Calu3 (cell line): ENCODE results near the gene AFF2. TPM values are rescaled to one million over a fixed set of nuclear protein-coding genes. Genes with fewer than 3 reads are reported as not detected.
A peak's percentile ranks its signal among the peaks of the same experiment; 100 is the strongest.

Experiments
- Bru-seq: library from RNA; stranded (reverse); fragments of 400-500 nt; gene quantifications from one replicate; lab custom pipeline; 2021; lab: Mats Ljungman, UMichigan
- BruChase-seq, 2 experiments: library from RNA; stranded (reverse); fragments of 400-500 nt; gene quantifications; one replicate each; lab custom pipeline; 2021; lab: Mats Ljungman, UMichigan
- BruUV-seq: library from RNA; stranded (reverse); fragments of 400-500 nt; replicated peaks from 2 replicates; lab custom pipeline; 2021; lab: Mats Ljungman, UMichigan
- CTCF ChIA-PET: fragments of 300-600 bp; sonication (Branson Sonifier 250); formaldehyde crosslinking; loops from one replicate; lab custom pipeline; 2022; ENCODE audit warnings: antibody characterized with exemption; lab: Charles Lee
- DNase-seq: peaks from one replicate; pipeline ENCODE4 v3.0.0; 2022
- H3K27ac Mint-ChIP-seq: one replicate; pipeline ENCODE4 v1.8.0; 2022; ENCODE audit warnings: mixed read lengths; ENCODE audit not compliant: unreplicated experiment
- H3K27me3 Mint-ChIP-seq: one replicate; pipeline ENCODE4 v1.8.0; 2022; ENCODE audit warnings: mixed read lengths; ENCODE audit not compliant: unreplicated experiment
- H3K36me3 Mint-ChIP-seq: one replicate; pipeline ENCODE4 v1.8.0; 2022; ENCODE audit warnings: mild to moderate bottlenecking, moderate library complexity, mixed read lengths; ENCODE audit not compliant: insufficient read depth, unreplicated experiment
- H3K4me1 Mint-ChIP-seq: one replicate; pipeline ENCODE4 v1.8.0; 2022; ENCODE audit warnings: mild to moderate bottlenecking, low read depth, mixed read lengths; ENCODE audit not compliant: unreplicated experiment
- H3K4me3 Mint-ChIP-seq: one replicate; pipeline ENCODE4 v1.8.0; 2022; ENCODE audit warnings: mild to moderate bottlenecking, low read depth, moderate library complexity, mixed read lengths; ENCODE audit not compliant: unreplicated experiment
- H3K9me3 Mint-ChIP-seq: one replicate; pipeline ENCODE4 v1.8.0; 2022; ENCODE audit warnings: low read depth, mixed read lengths; ENCODE audit not compliant: unreplicated experiment
- CTCF ChIP-seq: fragments of 200-600 bp; IDR thresholded peaks from one replicate; pipeline ENCODE4 v1.8.0; 2022; ENCODE audit warnings: antibody characterized with exemption; ENCODE audit not compliant: unreplicated experiment
- intact Hi-C: fragments of 100-400 bp; cut with micrococcal nuclease; formaldehyde crosslinking; loops from one replicate; pipeline ENCODE4 v1.10.0; 2022; ENCODE audit not compliant: unreplicated experiment
- long read RNA-seq: library from polyadenylated mRNA; stranded (forward); transcript quantifications from one replicate; pipeline ENCODE4 v2.0.0, GENCODE V29; 2022
- total RNA-seq: library from RNA; stranded (reverse); gene quantifications from 2 replicates; pipeline ENCODE4 v1.2.3, GENCODE V29; 2022

Gene AFF2
- total RNA-seq = 0.17 and 0.27 TPM in 2 replicates
- Bru-seq, nascent RNA = percentile 9 among the genes with signal in this experiment
- percentile 8 among the genes with signal in this experiment for BruChase-seq, experiment 1, labeled RNA remaining after a 6-hour chase
- BruChase-seq, experiment 2, labeled RNA remaining after a 2-hour chase = percentile 6 among the genes with signal in this experiment
- long read RNA-seq = 0 reads

GRCh38 chrX:148500423-148501385 lies at the start of gene AFF2:
TSS of gene AFF2 (plus strand) at chrX:148500617. CDS start at chrX:148501098, 481 bp downstream.
- no peaks in the 10 kb centered on the region for H3K9me3 Mint-ChIP-seq
- no peaks in the 10 kb centered on the region for H3K4me1 Mint-ChIP-seq
- CTCF ChIA-PET = interaction anchor here (0.7 kb wide), 1 partner anchor 176 kb away, joined by 3 read pairs; no protein-coding TSS in a partner anchor
- intact Hi-C loops = no loop called here
- peak; percentile 18 for DNase-seq
- peak within 1 kb of the TSS; percentile 62 for H3K4me3 Mint-ChIP-seq
- no peak within 1 kb of the TSS for H3K27ac Mint-ChIP-seq
- H3K36me3 Mint-ChIP-seq = no peaks in the 10 kb centered on the region
- no peak for TF ChIP-seq CTCF
- peaks cover 31% of the 10 kb centered on the region for H3K27me3 Mint-ChIP-seq
- no TSS peak for BruUV-seq

- no TSS peak for BruUV-seq
- H3K27ac Mint-ChIP-seq = no peak overlapping the region
- H3K4me1 Mint-ChIP-seq = no peaks in the 10 kb centered on the region
- H3K9me3 Mint-ChIP-seq = no peaks in the 10 kb centered on the region
- intact Hi-C loops = no loop called here
- H3K36me3 Mint-ChIP-seq = no peaks in the 10 kb centered on the region
- CTCF ChIA-PET = no interaction called here
- no peak overlapping the region for H3K4me3 Mint-ChIP-seq
- no peak for DNase-seq
- no peak for TF ChIP-seq CTCF
- no peaks in the 10 kb centered on the region for H3K27me3 Mint-ChIP-seq
These were observed 43.1 kb upstream of the AFF2 start for GRCh38 chrX:148457279-148457678.

- DNase-seq = no peak
- H3K4me1 Mint-ChIP-seq = no peaks in the 10 kb centered on the region
- intact Hi-C loops = no loop called here
- no peaks in the 10 kb centered on the region for H3K27me3 Mint-ChIP-seq
- H3K27ac Mint-ChIP-seq = no peak overlapping the region
- H3K4me3 Mint-ChIP-seq = no peak overlapping the region
- CTCF ChIA-PET = no interaction called here
- H3K36me3 Mint-ChIP-seq = no peaks in the 10 kb centered on the region
- TF ChIP-seq CTCF = no peak
- no peaks in the 10 kb centered on the region for H3K9me3 Mint-ChIP-seq
- no TSS peak for BruUV-seq
These were observed 41.1 kb upstream of the AFF2 start for GRCh38 chrX:148459343-148459742.

GRCh38 chrX:148466292-148466691 lies 34.1 kb upstream of the AFF2 start:
- intact Hi-C loops = no loop called here
- Mint-ChIP-seq H3K4me1 (peaks cover 9% of the 10 kb centered on the region), H3K36me3 (no peaks in the 10 kb centered on the region), H3K9me3 (peaks cover 2% of the 10 kb centered on the region), H3K27ac (no peak overlapping the region), H3K4me3 (no peak overlapping the region), H3K27me3 (no peaks in the 10 kb centered on the region)
- CTCF ChIA-PET = no interaction called here
- no peak for TF ChIP-seq CTCF
- DNase-seq = no peak
- BruUV-seq = no TSS peak
